GOT3 (cell line): ENCODE data around the gene DEFB124.
"Not testable (repeated sequence)": the region's sequence is repeated elsewhere in the genome, so short reads cannot be mapped to it uniquely, and the experiment has no call there.

Experiments used
- DNase-seq: peaks from one replicate; lab custom pipeline; 2025; ENCODE audit warnings: mixed read lengths; lab: John Stamatoyannopoulos, UW

DEFB124 gene

GRCh38 chr20:31474758-31475427 is at the start of gene DEFB124, which contains the start of gene REM1:
Gene DEFB124 (minus strand): TSS chr20:31475127. CDS start chr20:31473013, 2,114 bp downstream.
Gene REM1 (plus strand): TSS chr20:31475288. CDS start chr20:31476446, 1,158 bp downstream.
- DNase-seq = no peak

- no peak for DNase-seq
Observed at GRCh38 chr20:31523361-31524283, 48.7 kb upstream of the DEFB124 start.

- no peak for DNase-seq
Observed at GRCh38 chr20:31522731-31523130, 47.8 kb upstream of the DEFB124 start.

GRCh38 chr20:31521267-31521666 is 46.3 kb upstream of the DEFB124 start:
- DNase-seq = not testable (repeated sequence)

GRCh38 chr20:31517373-31517772 is 42.4 kb upstream of the DEFB124 start:
- no peak for DNase-seq

DNA sequence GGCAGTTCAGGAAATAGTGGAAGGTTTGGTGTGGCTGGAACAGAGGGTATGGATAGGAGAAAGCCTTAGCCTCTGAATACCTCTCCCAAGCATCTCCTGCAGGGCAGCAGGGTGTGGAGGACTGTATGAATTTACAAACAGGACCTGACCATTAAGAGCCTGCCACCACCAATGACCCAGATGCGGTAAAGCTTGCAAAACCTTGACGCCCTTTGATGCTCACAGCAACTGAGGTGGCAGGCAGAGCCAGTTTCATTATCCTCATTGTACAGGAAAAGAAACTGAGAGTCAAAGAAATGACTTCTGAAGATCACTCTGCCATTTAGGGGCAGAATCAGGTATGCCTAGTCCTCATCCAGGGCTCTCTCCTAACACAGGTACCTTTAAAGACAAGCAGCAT is 41.7 kb upstream of the DEFB124 start:
- no peak for DNase-seq

GRCh38 chr20:31516166-31516565 is 41.2 kb upstream of the DEFB124 start:
- no peak for DNase-seq

GRCh38 chr20:31515775-31516107 is 40.8 kb upstream of the DEFB124 start:
- no peak for DNase-seq

- DNase-seq = no peak
Observed at GRCh38 chr20:31515072-31515774, 40.3 kb upstream of the DEFB124 start.

- peak; percentile 78 for DNase-seq
Observed at GRCh38 chr20:31514154-31515071, 39.5 kb upstream of the DEFB124 start, which contains the start of gene HM13. Gene HM13 (plus strand): TSS chr20:31514442. CDS start chr20:31514552, 110 bp downstream.

DNA sequence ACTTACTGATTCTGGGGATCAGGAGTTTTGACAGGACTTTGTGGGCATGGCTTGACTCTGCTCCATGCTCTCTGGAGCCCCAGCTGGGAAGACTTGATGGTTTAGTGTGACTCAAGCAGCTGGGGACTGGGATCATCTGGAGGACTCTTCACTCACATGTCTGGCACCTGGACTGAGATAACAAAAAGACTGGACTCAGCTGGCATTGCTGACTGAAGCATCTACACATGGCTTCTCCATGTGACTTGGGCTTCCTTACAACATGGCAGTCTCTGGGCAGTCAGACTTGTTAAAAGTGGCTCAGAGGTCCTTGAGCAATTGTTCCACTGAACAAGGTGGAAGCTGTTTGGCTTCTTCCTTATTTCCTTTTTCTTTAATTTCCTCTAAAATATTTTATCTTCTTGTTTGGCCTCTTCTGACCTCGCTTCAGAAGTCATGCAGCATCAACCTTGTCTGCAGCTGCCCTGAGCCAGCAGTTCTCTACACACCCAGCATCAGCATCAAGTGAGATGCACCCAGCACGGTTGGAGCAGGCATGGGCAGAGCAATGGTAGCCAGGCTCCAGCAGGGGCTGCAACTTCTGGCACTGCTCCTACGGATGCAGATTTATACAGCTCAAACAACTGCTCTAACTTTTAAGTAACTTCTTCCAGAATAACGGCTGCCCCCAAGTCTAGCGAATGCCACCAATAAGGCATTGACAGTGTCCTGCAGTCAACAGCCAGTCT is 33.8 kb upstream of the DEFB124 start:
- DNase-seq = no peak

GRCh38 chr20:31505903-31506302 is 31.0 kb upstream of the DEFB124 start:
- DNase-seq = no peak

DNA sequence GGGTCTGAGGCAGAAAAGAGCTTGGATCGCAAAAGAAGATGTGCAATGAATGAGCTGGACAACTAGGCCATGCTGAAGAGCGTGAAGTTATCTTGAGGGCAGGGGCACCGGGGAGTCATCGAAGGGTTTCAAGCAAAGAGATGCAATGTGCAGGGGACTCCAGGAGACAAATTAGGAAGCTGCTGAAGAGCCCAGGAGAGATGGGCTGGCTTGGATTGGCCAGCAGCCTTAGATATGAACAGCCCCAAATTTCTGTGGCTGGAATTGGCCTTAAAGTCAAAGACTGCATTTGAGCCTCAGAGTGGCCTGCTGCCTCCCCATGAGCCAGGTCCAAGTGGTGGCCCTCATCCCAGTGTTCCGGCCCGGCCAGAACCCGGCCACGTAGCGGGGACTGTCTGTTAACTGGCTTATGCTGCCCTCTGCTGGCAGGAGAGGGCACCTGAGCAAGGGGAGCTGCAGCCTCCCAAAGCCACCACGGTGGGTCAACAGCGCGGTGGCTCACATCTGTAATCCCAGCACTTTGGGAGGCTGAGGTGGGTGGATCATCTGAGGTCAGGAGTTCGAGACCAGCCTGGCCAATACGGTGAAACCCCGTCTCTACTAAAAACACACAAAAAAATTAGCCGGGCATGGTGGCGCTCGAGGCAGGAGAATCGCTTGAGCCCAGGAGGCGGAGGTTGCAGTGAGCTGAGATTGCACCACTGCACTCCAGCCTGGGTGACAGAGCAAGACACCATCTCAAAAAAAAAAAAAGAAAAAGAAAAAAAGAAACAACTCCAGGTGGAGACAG is 28.2 kb upstream of the DEFB124 start:
- DNase-seq = peak; percentile 59

- DNase-seq = no peak
Observed at GRCh38 chr20:31500527-31500926, 25.6 kb upstream of the DEFB124 start.

GRCh38 chr20:31497838-31498540 is 23.1 kb upstream of the DEFB124 start:
- peak; percentile 50 for DNase-seq

DNA sequence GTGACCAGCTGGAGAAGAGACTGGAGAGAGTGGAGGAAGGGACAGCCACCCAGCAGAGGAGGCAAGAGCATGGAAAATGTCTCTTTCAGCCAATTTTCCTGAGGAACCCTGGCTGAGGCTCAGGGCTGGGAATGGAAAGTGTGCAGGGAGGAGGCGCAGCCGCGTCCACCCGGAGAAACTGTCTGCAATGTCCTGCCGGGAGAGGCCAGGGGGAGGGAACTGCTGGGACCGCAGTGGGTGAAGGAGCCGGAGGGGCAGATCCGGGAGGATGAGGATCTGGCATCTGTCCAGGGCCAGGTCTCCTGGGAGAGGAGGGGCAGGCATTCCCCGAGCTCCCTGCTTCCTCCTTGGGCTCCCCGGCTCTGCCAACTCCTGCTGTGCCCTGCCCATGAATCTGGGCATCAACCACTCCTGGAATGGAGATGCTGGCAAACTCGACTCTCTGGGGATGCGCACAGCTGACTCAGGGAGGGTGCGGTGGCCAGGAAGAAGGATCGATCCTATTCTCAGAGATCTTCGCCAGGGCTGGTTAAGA is 21.9 kb upstream of the DEFB124 start:
- peak; percentile 82 for DNase-seq

DNA sequence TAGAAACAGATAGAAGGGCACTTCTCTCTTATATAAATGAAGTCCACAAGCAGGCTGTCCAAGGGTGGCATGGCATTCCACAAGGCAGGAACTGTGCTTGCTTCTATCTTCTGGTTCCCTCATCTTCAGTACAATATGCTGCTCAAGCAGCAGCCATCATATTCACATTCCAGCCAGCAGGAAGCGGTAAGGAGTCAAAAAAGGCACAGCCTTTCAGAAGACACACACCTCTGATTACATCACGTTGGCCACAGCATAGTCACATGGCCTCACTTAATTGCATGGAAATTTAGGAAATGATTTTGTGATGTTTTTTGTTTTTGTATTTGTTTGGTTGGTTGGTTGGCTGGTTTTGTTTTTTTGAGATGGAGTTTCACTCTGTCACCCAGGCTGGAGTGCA is 19.2 kb upstream of the DEFB124 start:
- no peak for DNase-seq

DNA sequence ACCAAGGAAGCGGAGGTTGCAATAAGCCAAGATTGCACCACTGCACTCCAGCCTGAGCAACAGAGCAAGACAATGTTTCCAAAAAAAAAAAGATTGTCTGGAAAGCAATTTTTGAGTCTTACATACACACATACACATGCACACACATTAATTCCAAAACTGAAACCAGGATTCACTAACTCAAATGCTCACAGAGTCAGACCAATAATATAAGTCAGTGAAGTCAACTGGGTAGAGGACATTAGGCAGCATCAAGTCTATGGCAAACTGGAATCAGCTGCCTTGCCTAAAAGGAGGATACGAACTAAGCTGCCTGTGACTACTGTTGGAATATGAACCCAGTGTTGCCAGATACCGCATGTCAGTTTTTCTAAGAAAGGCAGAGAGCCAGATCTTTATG is 15.8 kb upstream of the DEFB124 start:
- no peak for DNase-seq

DNA sequence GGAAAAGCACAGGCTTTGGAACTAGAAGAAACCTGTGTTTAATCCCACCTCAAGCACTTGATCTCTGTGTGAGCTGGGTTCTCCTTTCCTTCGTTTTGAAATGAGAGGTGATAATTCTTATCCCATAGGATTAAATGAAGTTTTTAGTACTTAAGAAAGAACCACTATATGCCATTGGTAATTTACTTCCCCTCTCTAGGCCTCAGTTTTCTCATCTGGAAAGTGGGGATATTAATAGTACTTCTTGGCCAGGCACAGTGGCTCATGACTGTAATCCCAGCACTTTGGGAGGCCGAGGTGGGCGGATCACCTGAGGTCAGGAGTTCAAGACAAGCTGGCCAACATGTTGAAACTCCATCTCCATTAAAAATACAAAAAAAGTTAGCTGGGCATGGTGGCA is 14.2 kb upstream of the DEFB124 start:
- no peak for DNase-seq
